ENCODE results near the gene EID2B. TPM values are rescaled to one million over a fixed set of nuclear protein-coding genes. Genes with fewer than 3 reads are reported as not detected.

EID2B gene
- total and polyA plus RNA-seq, 2 of the 8 experiments (the other 6 are each of a cell fraction or from before 2014, with no cell fraction given) = 2.1 to 2.4 TPM

DNA sequence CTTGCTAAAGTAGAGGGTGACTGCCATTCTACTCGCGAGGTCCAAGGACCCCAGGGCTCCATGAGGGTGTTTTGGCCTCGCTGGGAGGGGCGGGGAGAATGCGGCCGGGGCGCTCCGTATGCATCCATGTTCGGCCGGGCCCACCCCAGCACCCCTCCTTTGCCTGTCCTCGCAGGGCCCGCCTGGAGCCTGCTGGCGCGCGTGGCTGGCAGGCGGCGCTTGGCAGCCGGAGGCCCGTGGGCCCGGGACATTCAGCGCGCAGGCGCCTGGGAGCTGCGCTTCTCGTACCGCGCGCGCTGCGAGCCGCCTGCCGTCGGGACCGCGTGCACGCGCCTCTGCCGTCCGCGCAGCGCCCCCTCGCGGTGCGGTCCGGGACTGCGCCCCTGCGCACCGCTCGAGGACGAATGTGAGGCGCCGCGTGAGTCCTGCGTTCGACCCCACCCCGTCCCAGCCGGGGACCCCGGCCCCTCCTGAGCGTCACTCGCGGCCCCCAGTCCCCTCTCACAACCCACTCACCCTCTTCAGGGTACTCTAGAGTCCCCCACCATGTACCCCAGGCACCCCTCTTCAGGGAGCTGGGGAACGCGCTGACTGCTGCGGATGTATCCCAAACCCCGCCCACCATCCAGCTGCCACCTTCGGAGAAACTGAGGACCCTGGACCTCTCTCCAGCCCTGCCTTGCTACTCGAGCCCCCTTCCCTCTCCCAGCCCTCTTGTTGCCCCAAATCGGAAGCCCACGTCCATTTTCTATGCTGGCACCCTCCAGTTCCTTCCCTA is 29.8 kb downstream of the EID2B start (continued):
- TF ChIP-seq RNF2 (IDR thresholded peaks at IDR 0.05; ENCODE audit: borderline replicate concordance, low read depth, low read length, missing control alignments, poor library complexity, severe bottlenecking) (peak; percentile 63), JUN (IDR thresholded peaks at IDR 0.05; ENCODE audit: low read depth, low read length) (no peak), TAF7 (optimal IDR thresholded peaks at IDR 0.05; ENCODE audit: borderline replicate concordance, low read depth, low read length) (no peak), ZNF274 (IDR thresholded peaks at IDR 0.05; ENCODE audit: borderline replicate concordance, extremely low read depth, low read length) (no peak), RAD21 (IDR thresholded peaks at IDR 0.05 in 1 of 2, conservative IDR thresholded peaks at IDR 0.05 in 1 of 2; ENCODE audit: low read depth in 2 of 2, low read length in 2 of 2) (peak in 1 of 2 experiments; percentile 56; a peak in 2 of 4 replicates), POU5F1 (IDR thresholded peaks at IDR 0.05; ENCODE audit: low read depth, low read length) (no peak), SAP30 (IDR thresholded peaks at IDR 0.05; ENCODE audit: insufficient read depth, insufficient replicate concordance, low read length) (no peak), RXRA (IDR thresholded peaks at IDR 0.05; ENCODE audit: insufficient read depth, low read depth, low read length) (no peak), SRF (IDR thresholded peaks at IDR 0.05; ENCODE audit: low read depth, low read length) (no peak), SP1 (IDR thresholded peaks at IDR 0.05; ENCODE audit: low read depth, low read length) (no peak), ATF3 (IDR thresholded peaks at IDR 0.05; ENCODE audit: insufficient read depth, low read depth, low read length) (no peak), EP300 (IDR thresholded peaks at IDR 0.05; ENCODE audit: borderline replicate concordance in 1 of 2, low read depth in 2 of 2, low read length in 2 of 2) (no peak), TBP (IDR thresholded peaks at IDR 0.05; ENCODE audit: low read depth, low read length) (no peak), FOSL1 (IDR thresholded peaks at IDR 0.05; ENCODE audit: insufficient read depth, low read depth, low read length) (no peak), BCL11A (IDR thresholded peaks at IDR 0.05; ENCODE audit: low read depth in 2 of 2, low read length in 2 of 2) (no peak), MAX (IDR thresholded peaks at IDR 0.05) (peak; percentile 99)
- TF ChIP-seq, protein P1, sequence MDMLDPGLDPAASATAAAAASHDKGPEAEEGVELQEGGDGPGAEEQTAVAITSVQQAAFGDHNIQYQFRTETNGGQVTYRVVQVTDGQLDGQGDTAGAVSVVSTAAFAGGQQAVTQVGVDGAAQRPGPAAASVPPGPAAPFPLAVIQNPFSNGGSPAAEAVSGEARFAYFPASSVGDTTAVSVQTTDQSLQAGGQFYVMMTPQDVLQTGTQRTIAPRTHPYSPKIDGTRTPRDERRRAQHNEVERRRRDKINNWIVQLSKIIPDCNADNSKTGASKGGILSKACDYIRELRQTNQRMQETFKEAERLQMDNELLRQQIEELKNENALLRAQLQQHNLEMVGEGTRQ (IDR thresholded peaks at IDR 0.05; ENCODE audit: low read length) = no peak; the same call in 1 of the 2 replicates
- TF ChIP-seq, protein P2, sequence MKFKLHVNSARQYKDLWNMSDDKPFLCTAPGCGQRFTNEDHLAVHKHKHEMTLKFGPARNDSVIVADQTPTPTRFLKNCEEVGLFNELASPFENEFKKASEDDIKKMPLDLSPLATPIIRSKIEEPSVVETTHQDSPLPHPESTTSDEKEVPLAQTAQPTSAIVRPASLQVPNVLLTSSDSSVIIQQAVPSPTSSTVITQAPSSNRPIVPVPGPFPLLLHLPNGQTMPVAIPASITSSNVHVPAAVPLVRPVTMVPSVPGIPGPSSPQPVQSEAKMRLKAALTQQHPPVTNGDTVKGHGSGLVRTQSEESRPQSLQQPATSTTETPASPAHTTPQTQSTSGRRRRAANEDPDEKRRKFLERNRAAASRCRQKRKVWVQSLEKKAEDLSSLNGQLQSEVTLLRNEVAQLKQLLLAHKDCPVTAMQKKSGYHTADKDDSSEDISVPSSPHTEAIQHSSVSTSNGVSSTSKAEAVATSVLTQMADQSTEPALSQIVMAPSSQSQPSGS (IDR thresholded peaks at IDR 0.05; ENCODE audit: low read length) = no peak
